Measurements from ENCODE around the gene KHNYN. TPM values are rescaled to one million over a fixed set of nuclear protein-coding genes. Genes with fewer than 3 reads are reported as not detected.

The KHNYN gene
- total and polyA plus RNA-seq, 4 donors: 19.4 to 38.3 (median 23.0) TPM

GRCh38 chr14:24411443-24412389, 18.0 kb upstream of the KHNYN start:
- peak in 2 of 6 donors; percentile 59 to 64 for DNase-seq (ENCODE audit: low read depth in 4 of 6, low spot score in 6 of 6)
- H3K27ac ChIP-seq (ENCODE audit: low read depth, low read length): no peak overlapping the region
- no peaks in the 10 kb centered on the region for H3K9me3 ChIP-seq (ENCODE audit: control insufficient read depth, insufficient read depth, low read length)
- WGBS (ENCODE audit: insufficient coverage): 85% methylated on average over 14 of the region's 16 CpGs
- H3K4me3 ChIP-seq (ENCODE audit: low read depth, low read length): no peak overlapping the region
- peaks cover 82% of the 10 kb centered on the region for H3K36me3 ChIP-seq (ENCODE audit: control insufficient read depth, insufficient read depth, low read length)
- H3K27me3 ChIP-seq (ENCODE audit: control insufficient read depth, insufficient read depth, low read length): no peaks in the 10 kb centered on the region
- H3K4me1 ChIP-seq (ENCODE audit: control insufficient read depth, insufficient read depth, low read length): peaks cover 27% of the 10 kb centered on the region

GRCh38 chr14:24414077-24414476, 15.7 kb upstream of the KHNYN start:
- Histone ChIP-seq H3K36me3 (ENCODE audit: control insufficient read depth, insufficient read depth, low read length) (peaks cover 64% of the 10 kb centered on the region), H3K4me3 (ENCODE audit: low read depth, low read length) (no peak overlapping the region), H3K27ac (ENCODE audit: low read depth, low read length) (no peak overlapping the region), H3K27me3 (ENCODE audit: control insufficient read depth, insufficient read depth, low read length) (no peaks in the 10 kb centered on the region), H3K4me1 (ENCODE audit: control insufficient read depth, insufficient read depth, low read length) (peaks cover 15% of the 10 kb centered on the region), H3K9me3 (ENCODE audit: control insufficient read depth, insufficient read depth, low read length) (no peaks in the 10 kb centered on the region)
- no peak for DNase-seq (ENCODE audit: low read depth in 4 of 6, low spot score in 6 of 6)
- WGBS (ENCODE audit: insufficient coverage): no CpG with 5 or more reads among the region's 1 CpG

DNA sequence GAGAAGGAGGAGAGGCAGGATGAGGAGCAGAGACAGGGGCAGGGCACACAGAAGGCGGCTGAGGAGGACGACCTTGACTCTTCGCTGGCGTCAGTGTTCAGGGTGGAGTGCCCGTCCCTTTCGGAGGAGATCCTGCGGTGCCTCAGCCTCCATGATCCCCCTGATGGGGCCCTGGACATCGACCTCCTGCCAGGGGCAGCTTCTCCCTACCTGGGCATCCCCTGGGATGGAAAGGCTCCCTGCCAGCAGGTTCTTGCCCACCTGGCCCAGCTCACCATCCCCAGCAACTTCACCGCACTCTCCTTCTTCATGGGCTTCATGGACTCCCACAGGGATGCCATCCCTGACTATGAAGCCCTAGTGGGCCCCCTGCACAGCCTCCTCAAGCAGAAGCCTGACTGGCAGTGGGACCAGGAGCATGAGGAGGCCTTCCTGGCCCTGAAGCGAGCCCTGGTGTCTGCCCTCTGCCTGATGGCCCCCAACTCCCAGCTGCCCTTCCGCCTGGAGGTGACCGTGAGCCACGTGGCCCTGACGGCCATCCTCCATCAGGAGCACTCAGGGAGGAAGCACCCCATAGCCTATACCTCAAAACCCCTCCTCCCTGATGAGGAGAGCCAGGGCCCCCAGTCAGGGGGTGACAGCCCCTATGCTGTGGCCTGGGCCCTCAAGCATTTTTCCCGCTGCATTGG, 14.9 kb upstream of the KHNYN start:
- H3K36me3 ChIP-seq (ENCODE audit: control insufficient read depth, insufficient read depth, low read length): peaks cover 56% of the 10 kb centered on the region

DNA sequence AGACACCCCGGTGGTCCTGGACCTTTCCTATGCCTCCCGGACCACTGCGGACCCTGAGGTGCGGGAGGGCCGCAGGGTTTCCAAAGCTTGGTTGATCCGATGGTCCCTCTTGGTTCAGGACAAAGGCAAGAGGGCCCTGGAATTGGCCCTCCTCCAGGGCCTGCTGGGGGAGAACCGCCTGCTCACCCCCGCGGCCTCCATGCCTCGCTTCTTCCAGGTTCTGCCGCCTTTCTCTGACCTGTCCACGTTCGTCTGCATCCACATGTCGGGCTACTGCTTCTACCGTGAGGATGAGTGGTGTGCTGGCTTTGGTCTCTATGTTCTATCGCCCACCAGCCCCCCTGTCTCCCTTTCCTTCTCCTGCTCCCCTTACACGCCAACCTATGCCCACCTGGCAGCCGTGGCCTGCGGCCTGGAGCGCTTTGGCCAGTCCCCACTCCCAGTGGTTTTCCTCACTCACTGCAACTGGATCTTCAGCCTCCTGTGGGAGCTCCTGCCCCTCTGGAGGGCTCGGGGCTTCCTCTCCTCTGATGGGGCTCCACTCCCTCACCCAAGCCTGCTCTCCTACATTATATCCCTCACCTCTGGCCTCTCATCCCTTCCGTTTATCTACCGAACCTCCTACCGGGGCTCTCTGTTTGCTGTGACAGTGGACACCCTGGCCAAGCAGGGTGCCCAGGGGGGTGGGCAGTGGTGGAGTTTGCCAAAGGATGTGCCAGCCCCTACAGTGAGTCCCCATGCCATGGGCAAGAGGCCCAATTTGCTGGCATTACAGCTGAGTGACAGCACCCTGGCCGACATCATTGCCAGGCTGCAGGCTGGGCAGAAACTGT, 14.1 kb upstream of the KHNYN start:
- DNase-seq (ENCODE audit: low read depth in 4 of 6, low spot score in 6 of 6): no peak
- no peaks in the 10 kb centered on the region for H3K27me3 ChIP-seq (ENCODE audit: control insufficient read depth, insufficient read depth, low read length)
- H3K27ac ChIP-seq (ENCODE audit: low read depth, low read length): no peak overlapping the region
- no peak overlapping the region for H3K4me3 ChIP-seq (ENCODE audit: low read depth, low read length)
- H3K4me1 ChIP-seq (ENCODE audit: control insufficient read depth, insufficient read depth, low read length): peaks cover 7% of the 10 kb centered on the region
- whole genome bisulfite sequencing (ENCODE audit: insufficient coverage): 87% methylated on average over 20 of the region's 25 CpGs
- peaks cover 49% of the 10 kb centered on the region for H3K36me3 ChIP-seq (ENCODE audit: control insufficient read depth, insufficient read depth, low read length)
- no peaks in the 10 kb centered on the region for H3K9me3 ChIP-seq (ENCODE audit: control insufficient read depth, insufficient read depth, low read length)

More for the DNA sequence above, 14.9 kb upstream of the KHNYN start:
- H3K4me3 ChIP-seq (ENCODE audit: low read depth, low read length): no peak overlapping the region
- no peak for DNase-seq (ENCODE audit: low read depth in 4 of 6, low spot score in 6 of 6)
- peaks cover 7% of the 10 kb centered on the region for H3K4me1 ChIP-seq (ENCODE audit: control insufficient read depth, insufficient read depth, low read length)
- H3K27ac ChIP-seq (ENCODE audit: low read depth, low read length): no peak overlapping the region
- no peaks in the 10 kb centered on the region for H3K27me3 ChIP-seq (ENCODE audit: control insufficient read depth, insufficient read depth, low read length)
- H3K9me3 ChIP-seq (ENCODE audit: control insufficient read depth, insufficient read depth, low read length): no peaks in the 10 kb centered on the region
- 93% methylated on average over 15 of the region's 15 CpGs for WGBS (ENCODE audit: insufficient coverage)

DNA sequence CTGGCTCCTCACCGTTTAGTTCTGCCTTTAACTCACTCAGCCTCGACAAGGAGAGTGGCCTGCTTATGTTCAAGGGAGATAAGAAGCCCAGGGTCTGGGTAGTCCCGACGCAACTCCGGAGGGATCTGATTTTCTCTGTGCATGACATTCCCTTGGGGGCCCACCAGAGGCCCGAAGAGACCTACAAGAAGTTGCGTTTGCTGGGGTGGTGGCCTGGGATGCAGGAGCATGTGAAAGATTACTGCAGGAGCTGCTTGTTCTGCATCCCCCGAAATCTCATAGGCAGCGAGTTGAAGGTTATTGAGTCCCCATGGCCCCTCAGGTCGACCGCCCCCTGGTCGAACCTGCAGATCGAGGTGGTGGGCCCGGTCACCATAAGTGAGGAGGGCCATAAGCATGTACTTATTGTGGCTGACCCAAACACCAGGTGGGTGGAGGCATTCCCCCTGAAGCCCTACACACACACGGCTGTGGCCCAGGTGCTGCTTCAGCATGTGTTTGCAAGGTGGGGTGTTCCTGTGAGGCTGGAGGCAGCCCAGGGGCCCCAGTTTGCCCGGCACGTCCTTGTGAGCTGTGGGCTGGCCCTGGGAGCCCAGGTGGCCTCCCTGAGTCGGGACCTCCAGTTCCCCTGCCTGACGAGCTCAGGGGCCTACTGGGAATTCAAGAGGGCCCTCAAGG, 13.4 kb upstream of the KHNYN start:
- WGBS (ENCODE audit: insufficient coverage): 79% methylated on average over 19 of the region's 19 CpGs
- no peak overlapping the region for H3K4me3 ChIP-seq (ENCODE audit: low read depth, low read length)
- H3K27me3 ChIP-seq (ENCODE audit: control insufficient read depth, insufficient read depth, low read length): no peaks in the 10 kb centered on the region
- H3K9me3 ChIP-seq (ENCODE audit: control insufficient read depth, insufficient read depth, low read length): no peaks in the 10 kb centered on the region
- H3K27ac ChIP-seq (ENCODE audit: low read depth, low read length): no peak overlapping the region
- peaks cover 7% of the 10 kb centered on the region for H3K4me1 ChIP-seq (ENCODE audit: control insufficient read depth, insufficient read depth, low read length)
- peaks cover 42% of the 10 kb centered on the region for H3K36me3 ChIP-seq (ENCODE audit: control insufficient read depth, insufficient read depth, low read length)
- no peak for DNase-seq (ENCODE audit: low read depth in 4 of 6, low spot score in 6 of 6)

DNA sequence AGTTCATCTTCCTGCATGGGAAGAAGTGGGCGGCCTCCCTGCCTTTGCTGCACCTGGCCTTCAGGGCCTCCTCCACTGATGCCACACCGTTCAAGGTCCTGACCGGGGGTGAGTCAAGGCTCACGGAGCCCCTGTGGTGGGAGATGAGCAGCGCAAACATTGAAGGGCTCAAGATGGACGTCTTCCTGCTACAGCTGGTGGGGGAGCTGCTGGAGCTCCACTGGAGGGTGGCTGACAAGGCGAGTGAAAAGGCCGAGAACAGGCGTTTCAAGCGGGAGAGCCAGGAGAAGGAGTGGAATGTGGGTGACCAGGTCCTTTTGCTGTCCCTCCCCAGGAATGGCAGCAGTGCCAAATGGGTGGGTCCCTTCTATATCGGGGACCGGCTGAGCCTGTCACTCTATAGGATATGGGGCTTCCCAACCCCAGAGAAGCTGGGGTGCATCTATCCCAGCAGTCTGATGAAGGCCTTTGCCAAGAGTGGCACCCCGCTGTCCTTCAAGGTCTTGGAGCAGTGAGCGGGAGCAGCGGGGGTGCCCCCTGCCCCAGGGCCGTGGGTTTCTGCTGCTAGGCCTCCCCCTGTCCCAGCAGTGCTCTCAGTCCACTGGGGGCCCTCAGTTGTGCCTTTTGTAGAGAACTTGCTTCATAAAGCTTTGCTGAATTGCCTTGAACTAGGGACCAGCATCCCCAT, 12.7 kb upstream of the KHNYN start:
- no peaks in the 10 kb centered on the region for H3K27me3 ChIP-seq (ENCODE audit: control insufficient read depth, insufficient read depth, low read length)
- H3K9me3 ChIP-seq (ENCODE audit: control insufficient read depth, insufficient read depth, low read length): no peaks in the 10 kb centered on the region
- H3K4me1 ChIP-seq (ENCODE audit: control insufficient read depth, insufficient read depth, low read length): peaks cover 7% of the 10 kb centered on the region
- H3K4me3 ChIP-seq (ENCODE audit: low read depth, low read length): no peak overlapping the region
- 80% methylated on average over 16 of the region's 16 CpGs for WGBS (ENCODE audit: insufficient coverage)
- H3K27ac ChIP-seq (ENCODE audit: low read depth, low read length): no peak overlapping the region
- peaks cover 37% of the 10 kb centered on the region for H3K36me3 ChIP-seq (ENCODE audit: control insufficient read depth, insufficient read depth, low read length)
- DNase-seq (ENCODE audit: low read depth in 4 of 6, low spot score in 6 of 6): no peak

DNA sequence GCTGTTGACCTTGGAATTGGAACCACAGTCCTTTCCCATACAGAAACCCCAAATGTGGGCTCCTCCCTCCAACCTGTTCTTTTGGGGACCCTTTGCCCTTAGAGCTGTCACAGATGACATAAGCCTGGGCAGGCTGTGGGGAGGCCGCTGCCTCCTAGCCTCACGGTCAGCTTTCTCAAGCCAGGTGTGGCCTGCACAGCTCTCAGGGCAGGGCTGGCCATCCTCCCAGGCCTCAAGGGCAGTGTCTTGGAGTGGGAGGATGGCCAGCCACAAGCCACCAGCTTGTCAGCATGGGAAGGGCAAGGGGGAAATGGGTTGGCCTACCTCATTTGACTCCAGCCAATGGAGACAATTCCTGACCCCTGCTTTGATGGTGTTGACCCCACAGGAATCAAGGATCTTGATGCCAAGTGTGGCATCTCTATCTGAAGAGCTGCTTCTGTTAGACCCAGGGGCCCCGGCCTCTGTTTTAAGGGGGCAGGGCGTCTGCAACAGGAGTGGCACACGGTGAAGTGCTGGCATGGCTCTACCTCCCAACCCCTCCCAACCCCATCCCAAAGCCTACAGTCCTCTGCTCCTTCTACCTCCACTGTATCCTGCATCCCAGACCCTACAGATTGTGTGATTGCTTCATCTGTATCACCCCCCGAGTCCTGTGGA, 11.8 kb upstream of the KHNYN start:
- no peak for DNase-seq (ENCODE audit: low read depth in 4 of 6, low spot score in 6 of 6)
- Histone ChIP-seq H3K36me3 (ENCODE audit: control insufficient read depth, insufficient read depth, low read length) (peaks cover 36% of the 10 kb centered on the region), H3K4me3 (ENCODE audit: low read depth, low read length) (no peak overlapping the region), H3K9me3 (ENCODE audit: control insufficient read depth, insufficient read depth, low read length) (no peaks in the 10 kb centered on the region), H3K27me3 (ENCODE audit: control insufficient read depth, insufficient read depth, low read length) (no peaks in the 10 kb centered on the region), H3K4me1 (ENCODE audit: control insufficient read depth, insufficient read depth, low read length) (peaks cover 7% of the 10 kb centered on the region), H3K27ac (ENCODE audit: low read depth, low read length) (no peak overlapping the region)
- 74% methylated on average over 6 of the region's 6 CpGs for WGBS (ENCODE audit: insufficient coverage)

GRCh38 chr14:24418492-24418873, 11.3 kb upstream of the KHNYN start:
- Histone ChIP-seq H3K27me3 (ENCODE audit: control insufficient read depth, insufficient read depth, low read length) (no peaks in the 10 kb centered on the region), H3K9me3 (ENCODE audit: control insufficient read depth, insufficient read depth, low read length) (no peaks in the 10 kb centered on the region), H3K4me3 (ENCODE audit: low read depth, low read length) (no peak overlapping the region), H3K27ac (ENCODE audit: low read depth, low read length) (no peak overlapping the region), H3K4me1 (ENCODE audit: control insufficient read depth, insufficient read depth, low read length) (peaks cover 7% of the 10 kb centered on the region), H3K36me3 (ENCODE audit: control insufficient read depth, insufficient read depth, low read length) (peaks cover 33% of the 10 kb centered on the region)
- no peak for DNase-seq (ENCODE audit: low read depth in 4 of 6, low spot score in 6 of 6)
- WGBS (ENCODE audit: insufficient coverage): 83% methylated on average over 6 of the region's 6 CpGs

Measured in spinal cord (tissue), 10 donors.